Lung (tissue), 12 donors: ENCODE measurements around the gene HTD2. TPM values are rescaled to one million over a fixed set of nuclear protein-coding genes. Genes with fewer than 3 reads are reported as not detected.
"Not testable (repeated sequence)": the region's sequence is repeated elsewhere in the genome, so short reads cannot be mapped to it uniquely, and the experiment has no call there.

Experiments
- ATAC-seq: fragments of 200-7000 bp; cut with Tn5 transposase; one replicate; pipeline ENCODE4 v1.9.1; 2020; ENCODE audit warnings: moderate number of reproducible peaks; ENCODE audit not compliant: insufficient read depth, low FRiP score
- DNase-seq, 3 donors: peaks; one replicate each; pipeline ENCODE4 v3.0.0-alpha.2; 2013 to 2017
- H3K27ac ChIP-seq, 2 donors: one replicate each; pipeline ENCODE4 v1.5.1; 2013; ENCODE audit warnings: mild to moderate bottlenecking in 2 of 2, moderate library complexity in 2 of 2, control low read depth in 1 of 2, inconsistent platforms in 1 of 2, low read depth in 1 of 2, low read length in 1 of 2
- H3K27me3 ChIP-seq, 3 donors: one replicate each; pipeline ENCODE4 v1.5.1; 2013; ENCODE audit warnings: low read length in 2 of 3; ENCODE audit not compliant: control insufficient read depth in 3 of 3, insufficient read depth in 3 of 3
- H3K36me3 ChIP-seq, 4 donors: one replicate each; pipeline ENCODE4 v1.5.1; 2013; ENCODE audit warnings: low read length in 4 of 4, mild to moderate bottlenecking in 1 of 4, moderate library complexity in 1 of 4; ENCODE audit not compliant: control insufficient read depth in 4 of 4, insufficient read depth in 4 of 4
- H3K4me1 ChIP-seq, 5 donors: one replicate each; pipeline ENCODE4 v1.5.1; 2013; ENCODE audit warnings: low read length in 5 of 5, mild to moderate bottlenecking in 2 of 5, moderate library complexity in 1 of 5; ENCODE audit not compliant: control insufficient read depth in 5 of 5, insufficient read depth in 5 of 5
- H3K4me3 ChIP-seq: one replicate; pipeline ENCODE4 v1.5.1; 2013; ENCODE audit warnings: mild to moderate bottlenecking, control low read depth, moderate library complexity
- H3K9ac ChIP-seq, 2 donors: one replicate each; pipeline ENCODE4 v1.5.1; 2013; ENCODE audit warnings: low read length in 2 of 2, control low read depth in 1 of 2; ENCODE audit not compliant: insufficient read depth in 1 of 2
- H3K9me3 ChIP-seq, 4 donors: one replicate each; pipeline ENCODE4 v1.5.1; 2013; ENCODE audit warnings: low read length in 3 of 4, mild to moderate bottlenecking in 1 of 4, moderate library complexity in 1 of 4; ENCODE audit not compliant: control insufficient read depth in 4 of 4, insufficient read depth in 3 of 4
- CTCF ChIP-seq: IDR thresholded peaks from 2 replicates; pipeline ENCODE4 v1.5.1; 2012; ENCODE audit warnings: mild to moderate bottlenecking; ENCODE audit errors: control extremely low read depth, extremely low read depth
- WGBS, 2 donors: extraction: QIAGEN DNeasy Blood & Tissue Kit; methylation state at CpG; one replicate each; pipeline ENCODE4 v1.1.7; 2013; 5-methylcytosine and 5-hydroxymethylcytosine counted together
- polyA plus RNA-seq, 2 donors: library from polyadenylated mRNA; stranded (reverse); fragments of 200-250 nt; gene quantifications; one replicate each; pipeline ENCODE4 v1.2.1, GENCODE V29; 2013
- total RNA-seq, 2 donors: library from RNA; depleted of rRNA in 1 of 2; stranded (reverse); fragments of >200 nt in 1 of 2; gene quantifications; one replicate each; pipeline ENCODE4 v1.2.1, GENCODE V29; 2014 to 2021
- donor health status: control.
- donor health status: control.
- donor health status: Bipolar disorder and iron deficiency.
- donor health status: healthy.
- donor health status: DM: yes; HTN: yes; CAD: no.

HTD2 gene
- total and polyA plus RNA-seq, 4 donors: 2.5 to 12.1 (median 6.6) TPM

DNA sequence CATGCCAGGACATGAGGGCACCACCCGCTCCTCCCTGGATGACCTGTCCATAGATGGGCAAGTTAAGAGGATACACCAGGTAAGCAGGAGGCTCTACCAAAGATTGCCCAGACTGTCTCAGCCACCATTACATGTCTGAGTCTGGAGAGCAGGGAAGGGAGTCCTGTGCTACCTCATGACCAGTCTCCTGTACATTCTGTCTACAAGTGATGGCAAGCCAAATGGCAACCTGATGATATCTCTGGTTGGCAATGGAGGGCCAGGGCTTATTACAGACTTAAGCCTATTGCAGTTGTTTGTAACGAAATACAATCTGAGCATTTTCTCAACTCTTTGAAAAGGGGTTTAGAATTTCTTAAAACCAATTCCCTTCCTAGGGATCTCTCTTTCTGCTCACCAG, 37.0 kb upstream of the HTD2 start:
- DNase-seq (no peak), ATAC-seq (no peak)
- Histone ChIP-seq H3K36me3 (peaks cover 0 to 7% (median 3%) of the 10 kb centered on the region in 4 donors), H3K4me3 (no peak overlapping the region), H3K27me3 (no peaks in the 10 kb centered on the region), H3K27ac (no peak overlapping the region), H3K4me1 (peaks cover 0 to 2% (median 0%) of the 10 kb centered on the region in 5 donors), H3K9me3 (no peaks in the 10 kb centered on the region), H3K9ac (no peak overlapping the region)
- TF ChIP-seq CTCF: no peak
- 78 to 93% methylated on average over 2 of the region's 2 CpGs for WGBS, 2 donors

DNA sequence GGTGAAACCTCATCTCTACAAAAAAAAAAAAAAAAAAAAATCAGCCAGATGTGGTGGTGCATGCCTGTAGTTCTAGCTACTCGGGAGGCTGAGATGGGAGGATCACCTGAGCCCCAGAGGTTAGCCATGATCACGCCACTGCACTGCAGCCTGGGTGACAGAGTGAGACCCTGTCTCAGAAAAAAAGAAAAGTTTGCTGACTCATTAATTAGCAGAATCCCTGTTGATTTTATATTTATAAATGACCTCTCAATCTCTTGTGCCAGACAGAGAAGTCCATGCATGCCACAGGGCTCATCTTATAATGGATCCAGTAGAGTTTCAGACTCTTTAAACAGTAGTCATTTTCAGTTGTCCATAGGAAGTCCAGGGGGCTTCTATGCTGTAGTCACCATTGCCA, 35.8 kb upstream of the HTD2 start:
- 98 to 99% methylated on average over 2 of the region's 2 CpGs for WGBS, 2 donors
- DNase-seq (no peak), ATAC-seq (no peak)
- Histone ChIP-seq H3K9ac (no peak overlapping the region), H3K9me3 (no peaks in the 10 kb centered on the region), H3K36me3 (peaks cover 0 to 11% (median 5%) of the 10 kb centered on the region in 4 donors), H3K27me3 (no peaks in the 10 kb centered on the region), H3K4me1 (peaks cover 0 to 2% (median 0%) of the 10 kb centered on the region in 5 donors), H3K4me3 (no peak overlapping the region), H3K27ac (no peak overlapping the region)
- TF ChIP-seq CTCF: no peak

- Histone ChIP-seq H3K36me3 (peaks cover 0 to 11% (median 5%) of the 10 kb centered on the region in 4 donors), H3K4me1 (peaks cover 0 to 2% (median 0%) of the 10 kb centered on the region in 5 donors), H3K9ac (no peak overlapping the region), H3K27me3 (no peaks in the 10 kb centered on the region), H3K27ac (no peak overlapping the region), H3K9me3 (no peaks in the 10 kb centered on the region), H3K4me3 (no peak overlapping the region)
- TF ChIP-seq CTCF: no peak
- 71 to 88% methylated on average over 7 of the region's 7 CpGs for WGBS, 2 donors
- DNase-seq: no peak
- no peak for ATAC-seq
Observed at GRCh38 chr3:58271901-58272501, 34.3 kb upstream of the HTD2 start.

GRCh38 chr3:58272891-58273290, 33.4 kb upstream of the HTD2 start:
- no peaks in the 10 kb centered on the region for H3K9me3 ChIP-seq
- no peak for ATAC-seq
- TF ChIP-seq CTCF: no peak
- no peak for DNase-seq
- no peaks in the 10 kb centered on the region for H3K27me3 ChIP-seq
- H3K27ac ChIP-seq: no peak overlapping the region
- peaks cover 0 to 11% (median 5%) of the 10 kb centered on the region in 4 donors for H3K36me3 ChIP-seq
- no peak overlapping the region for H3K4me3 ChIP-seq
- peaks cover 0 to 2% (median 0%) of the 10 kb centered on the region in 5 donors for H3K4me1 ChIP-seq
- no peak overlapping the region for H3K9ac ChIP-seq
- 80 to 91% methylated on average over 3 of the region's 3 CpGs for WGBS, 2 donors

GRCh38 chr3:58273362-58273761, 33.0 kb upstream of the HTD2 start:
- ATAC-seq, H3K4me3 ChIP-seq, H3K4me1 ChIP-seq, DNase-seq, H3K27me3 ChIP-seq, H3K9me3 ChIP-seq, H3K9ac ChIP-seq, H3K27ac ChIP-seq: not testable (repeated sequence)
- H3K36me3 ChIP-seq: peaks cover 0 to 11% (median 3%) of the 10 kb centered on the region in 4 donors
- 90% methylated on average over 3 of the region's 3 CpGs for WGBS, 2 donors
